GM18498 (cell line): ENCODE data around the gene TMEM121.

Experiments used
- ATAC-seq: cut with Tn5 transposase; IDR thresholded peaks from one replicate; pipeline ENCODE4 v1.9.1; 2021; ENCODE audit warnings: mild to moderate bottlenecking, moderate library complexity; ENCODE audit not compliant: unreplicated experiment

TMEM121 gene

GRCh38 chr14:105527826-105528585 lies 1.6 kb downstream of the TMEM121 start:
- peak; percentile 45 for ATAC-seq

- ATAC-seq: no peak
These were observed 2.4 kb downstream of the TMEM121 start for GRCh38 chr14:105528586-105529318.

DNA sequence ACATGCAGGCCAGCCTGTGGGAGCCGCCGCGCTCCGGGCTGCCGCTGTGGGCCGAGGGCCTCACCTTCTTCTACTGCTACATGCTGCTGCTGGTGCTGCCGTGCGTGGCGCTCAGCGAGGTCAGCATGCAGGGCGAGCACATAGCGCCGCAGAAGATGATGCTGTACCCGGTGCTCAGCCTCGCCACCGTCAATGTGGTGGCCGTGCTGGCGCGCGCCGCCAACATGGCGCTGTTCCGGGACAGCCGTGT lies 2.9 kb downstream of the TMEM121 start:
- ATAC-seq: no peak

DNA sequence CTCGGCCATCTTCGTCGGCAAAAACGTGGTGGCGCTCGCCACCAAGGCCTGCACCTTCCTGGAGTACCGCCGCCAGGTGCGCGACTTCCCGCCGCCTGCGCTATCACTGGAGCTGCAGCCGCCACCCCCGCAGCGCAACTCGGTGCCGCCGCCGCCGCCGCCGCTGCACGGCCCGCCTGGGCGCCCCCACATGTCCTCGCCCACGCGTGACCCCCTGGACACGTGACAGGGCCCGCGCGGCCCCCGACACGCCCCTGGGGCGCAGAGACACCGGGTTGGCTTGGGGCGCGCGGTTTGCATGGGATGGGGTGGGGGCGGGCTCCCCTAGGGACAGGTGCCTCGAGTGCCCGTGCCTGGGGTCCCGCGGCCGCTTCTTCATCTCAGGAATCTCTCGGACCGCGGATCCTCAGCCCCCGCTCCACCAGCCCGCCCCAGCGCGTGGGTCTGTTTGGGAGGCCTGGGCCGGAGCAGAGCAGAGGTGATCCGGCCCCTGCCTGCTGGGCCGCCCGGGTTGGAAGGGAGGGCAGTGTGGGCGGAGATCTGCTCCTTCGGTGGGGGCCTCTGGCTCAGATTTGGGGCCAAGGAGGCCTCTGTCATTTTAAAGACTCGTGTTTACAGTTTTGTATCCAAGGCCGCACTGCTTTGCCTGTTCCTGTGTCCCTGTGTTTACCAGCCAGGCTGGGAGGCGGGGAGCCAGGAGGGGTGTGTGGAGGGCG lies 3.3 kb downstream of the TMEM121 start:
- no peak for ATAC-seq

GRCh38 chr14:105530285-105531087 lies 4.1 kb downstream of the TMEM121 start:
- no peak for ATAC-seq

DNA sequence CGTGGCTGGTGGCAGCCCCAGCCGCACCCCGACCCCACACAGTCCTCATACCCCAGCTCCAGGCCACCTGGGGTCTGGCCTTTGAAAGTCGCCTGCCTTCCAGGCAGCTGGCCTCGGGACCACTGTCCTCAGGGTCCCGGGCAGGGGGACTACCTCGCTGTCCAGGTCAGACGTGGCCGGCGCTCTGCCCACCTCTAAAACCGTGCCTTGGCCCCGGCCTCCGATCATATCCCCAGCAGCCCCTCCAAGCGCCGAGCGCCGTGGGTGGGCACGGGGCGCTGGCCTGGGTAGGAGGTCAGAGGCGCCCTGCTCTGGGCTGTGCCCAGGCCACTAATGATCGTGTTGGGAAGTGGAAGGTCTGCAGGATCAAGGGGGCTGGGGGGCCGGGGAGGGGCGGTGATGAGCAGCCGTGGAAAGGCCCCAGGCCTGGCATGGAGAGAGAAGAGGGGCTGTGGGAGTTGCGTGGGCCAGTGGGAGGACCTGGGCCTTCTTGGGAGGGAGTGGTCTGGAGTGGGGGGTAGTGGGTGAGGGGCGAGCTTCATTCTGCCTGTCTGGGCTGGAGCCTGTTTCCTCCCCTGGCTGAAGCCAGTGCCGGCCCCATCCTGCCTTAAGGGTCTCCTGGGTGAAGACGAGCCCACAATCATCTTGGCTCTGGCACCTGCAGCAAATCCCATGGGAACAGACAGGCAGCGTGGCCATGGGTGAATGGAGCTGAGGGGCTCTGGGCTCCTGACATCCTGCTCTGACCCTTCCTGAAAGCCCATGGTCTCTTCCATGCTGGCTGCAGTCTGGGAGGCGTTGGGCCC lies 4.9 kb downstream of the TMEM121 start:
- ATAC-seq: no peak

GRCh38 chr14:105531894-105532623 lies 5.7 kb downstream of the TMEM121 start:
- no peak for ATAC-seq

DNA sequence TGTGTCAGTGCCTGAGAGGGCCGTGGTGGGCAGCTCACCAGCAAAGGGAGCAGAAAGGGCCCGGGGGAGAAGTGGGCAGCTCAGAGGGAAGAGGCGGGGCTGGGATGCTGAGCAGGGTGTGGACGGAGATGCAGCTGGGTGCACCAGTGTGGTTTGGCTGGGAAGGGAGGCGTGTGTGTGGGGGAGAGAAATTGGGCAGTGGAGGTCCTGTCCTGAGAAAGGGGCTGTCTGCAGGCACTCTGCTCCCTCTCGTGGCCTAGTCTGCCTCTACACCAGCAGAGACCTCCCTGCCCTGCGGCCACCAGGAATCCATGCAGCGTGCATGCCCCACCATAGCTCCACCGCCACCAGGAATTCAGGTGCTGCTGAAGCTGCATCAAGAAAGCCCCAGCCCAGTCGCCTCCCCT lies 6.4 kb downstream of the TMEM121 start:
- no peak for ATAC-seq

DNA sequence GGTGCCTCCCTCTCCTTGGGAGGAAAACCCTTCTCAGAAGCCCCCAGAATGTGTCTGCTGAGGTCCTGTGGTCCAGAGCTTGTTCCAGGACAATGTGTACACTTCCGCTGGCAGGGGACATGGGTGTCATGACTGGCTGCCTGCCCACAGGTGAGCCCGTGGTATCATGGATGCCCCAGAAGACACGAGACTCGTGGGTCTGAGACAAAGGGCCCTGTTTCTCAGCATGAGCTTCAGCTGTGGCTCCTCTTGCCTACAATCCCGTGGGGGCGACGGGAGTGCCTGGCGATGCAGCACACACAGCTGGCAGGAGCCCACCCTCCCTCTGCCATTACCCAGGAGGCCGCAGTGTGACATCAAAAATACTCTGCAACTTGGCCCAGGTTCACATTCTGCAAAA lies 7.0 kb downstream of the TMEM121 start:
- ATAC-seq: no peak

DNA sequence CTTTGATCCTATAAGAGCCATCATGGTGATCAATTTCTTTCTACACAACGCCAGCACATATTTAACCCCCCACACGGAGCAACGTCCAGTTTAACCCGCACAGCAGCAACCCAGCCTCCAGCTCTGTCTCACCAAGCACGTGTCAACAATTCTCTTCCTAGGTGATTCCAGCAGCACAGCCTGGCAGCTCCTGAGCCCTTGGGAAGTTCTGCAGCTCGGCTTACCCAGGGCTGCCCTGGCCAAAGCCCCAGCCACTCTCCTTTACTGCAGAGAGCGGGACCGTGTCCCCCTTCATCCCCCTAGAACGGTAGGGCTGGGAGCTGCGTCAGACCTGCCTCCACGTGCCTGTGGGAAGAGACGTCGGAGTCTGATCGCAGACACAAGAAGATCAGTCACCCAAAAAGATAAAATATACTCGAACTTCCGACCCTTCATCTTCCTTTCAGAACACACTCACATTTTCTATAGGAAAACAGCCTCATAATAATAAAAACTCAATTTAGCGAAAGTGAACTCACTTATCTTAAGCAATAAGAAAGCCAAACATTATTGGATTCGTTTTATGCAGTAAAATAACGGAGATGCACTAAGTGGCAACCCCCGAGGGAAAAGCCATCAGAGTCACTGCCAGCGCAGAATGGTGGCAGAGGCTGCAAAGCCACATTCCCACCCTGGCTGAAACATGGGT lies 7.6 kb downstream of the TMEM121 start:
- ATAC-seq: no peak

- no peak for ATAC-seq
These were observed 8.2 kb downstream of the TMEM121 start for GRCh38 chr14:105534586-105534985.

- no peak for ATAC-seq
These were observed 9.7 kb downstream of the TMEM121 start for GRCh38 chr14:105536051-105536450.

DNA sequence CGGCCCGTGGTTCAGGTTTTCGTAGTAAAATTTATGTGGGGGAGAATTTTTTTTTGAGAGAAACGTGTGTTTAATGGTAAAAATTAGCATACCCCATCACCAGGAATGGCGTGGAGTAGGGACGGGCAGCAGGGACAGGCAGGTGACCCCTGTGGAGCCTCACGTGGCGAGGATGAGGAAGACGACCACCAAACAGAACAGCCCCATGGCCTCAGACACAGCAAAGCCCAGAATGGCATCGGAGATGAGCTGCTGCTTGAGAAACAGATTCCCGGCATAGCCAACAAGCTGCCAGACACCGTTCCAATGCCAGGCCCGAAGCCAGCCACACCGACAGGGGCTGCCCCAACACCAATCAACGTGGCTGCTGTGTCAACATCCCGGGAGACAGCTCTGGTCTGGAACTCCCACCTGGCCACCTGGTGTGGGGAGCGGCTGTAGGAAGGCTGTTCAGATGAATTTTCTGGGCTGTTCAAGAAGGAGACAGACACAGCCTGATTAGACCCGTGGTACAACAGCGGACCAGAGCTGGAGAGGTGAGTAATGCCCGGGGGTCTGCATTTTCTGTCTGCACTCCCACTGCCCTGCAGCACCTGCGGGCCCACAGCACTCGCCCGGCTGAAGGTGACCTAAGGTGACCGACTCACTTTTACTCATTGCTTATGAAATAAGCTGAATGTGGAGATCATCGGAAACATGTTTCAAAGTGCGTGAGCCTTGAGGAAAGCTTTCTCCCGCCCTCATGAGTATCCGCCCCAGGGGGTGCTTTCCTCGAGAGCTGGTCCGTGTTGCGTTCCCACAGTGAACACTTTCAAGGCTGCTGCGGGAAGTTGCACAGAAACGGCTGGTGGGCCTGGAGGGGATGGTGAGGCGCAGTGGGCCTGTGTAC lies 10.6 kb downstream of the TMEM121 start:
- no peak for ATAC-seq

GRCh38 chr14:105537580-105538474 lies 11.4 kb downstream of the TMEM121 start:
- no peak for ATAC-seq

GRCh38 chr14:105538481-105539049 lies 12.2 kb downstream of the TMEM121 start:
- no peak for ATAC-seq

GRCh38 chr14:105540811-105541210 lies 14.4 kb downstream of the TMEM121 start:
- ATAC-seq: no peak
